Neural cell (in vitro differentiated cells): Measurements from ENCODE around the gene COLGALT1. TPM values are rescaled to one million over a fixed set of nuclear protein-coding genes. Genes with fewer than 3 reads are reported as not detected.

Source experiments
- H2AFZ ChIP-seq: fragments of 200-600, 300-800 bp; sonication (generic), shearing (Covaris generic); 2 replicates; pipeline ENCODE4 v1.6.0; 2014; ENCODE audit warnings: low read depth, mild to moderate bottlenecking, antibody characterized with exemption, low read length, moderate library complexity
- H3F3A ChIP-seq: fragments of 200-600 bp; shearing (Covaris generic); 2 replicates; pipeline ENCODE4 v1.6.1; 2016; ENCODE audit warnings: mild to moderate bottlenecking, moderate library complexity, mixed read lengths, antibody characterized with exemption, low read length; ENCODE audit not compliant: insufficient read depth, poor library complexity, severe bottlenecking
- H3K27ac ChIP-seq: fragments of 200-600, 300-800 bp; sonication (generic), shearing (Covaris generic); 2 replicates; pipeline ENCODE4 v1.5.1; 2014; ENCODE audit warnings: mild to moderate bottlenecking, low read length, moderate library complexity
- H3K27me3 ChIP-seq: fragments of 300-800, 200-600 bp; sonication (generic), shearing (Covaris generic); 2 replicates; pipeline ENCODE4 v1.6.0; 2014; ENCODE audit warnings: mild to moderate bottlenecking, low read depth, low read length, moderate library complexity; ENCODE audit not compliant: insufficient read depth
- H3K36me3 ChIP-seq: fragments of 300-800, 200-600 bp; sonication (generic), shearing (Covaris generic); 2 replicates; pipeline ENCODE4 v1.5.1; 2014; ENCODE audit warnings: mild to moderate bottlenecking, antibody characterized with exemption, low read length, moderate library complexity; ENCODE audit not compliant: insufficient read depth
- H3K4me2 ChIP-seq: fragments of 300-800, 200-600 bp; sonication (generic), shearing (Covaris generic); 2 replicates; pipeline ENCODE4 v1.6.0; 2014; ENCODE audit warnings: mild to moderate bottlenecking, low read length
- H3K4me3 ChIP-seq: fragments of 300-800, 200-600 bp; sonication (generic), shearing (Covaris generic); 2 replicates; pipeline ENCODE4 v1.5.1; 2014; ENCODE audit warnings: mild to moderate bottlenecking, low read length, moderate library complexity
- H3K79me2 ChIP-seq: fragments of 200-600 bp; shearing (Covaris generic); replicated peaks from 2 replicates; pipeline ENCODE4 v1.6.0; 2014; ENCODE audit warnings: mild to moderate bottlenecking, low read length, moderate library complexity; ENCODE audit not compliant: insufficient read depth
- H3K9ac ChIP-seq: fragments of 300-800, 200-600 bp; sonication (generic), shearing (Covaris generic); 2 replicates; pipeline ENCODE4 v1.6.1; 2016; ENCODE audit warnings: mild to moderate bottlenecking, low read length, mixed read lengths
- H3K9me2 ChIP-seq: fragments of 200-600 bp; shearing (Covaris generic); 2 replicates; pipeline ENCODE4 v1.6.1; 2016; ENCODE audit warnings: mild to moderate bottlenecking, low read length, mixed read lengths; ENCODE audit not compliant: insufficient read depth
- H3K9me3 ChIP-seq: fragments of 200-600, 300-800 bp; sonication (generic), shearing (Covaris generic); 2 replicates; pipeline ENCODE4 v1.6.1; 2016; ENCODE audit warnings: mild to moderate bottlenecking, mixed run types, low read length, moderate library complexity, mixed read lengths
- H4K20me1 ChIP-seq: fragments of 200-600 bp; shearing (Covaris generic); 2 replicates; pipeline ENCODE4 v1.6.1; 2016; ENCODE audit warnings: mild to moderate bottlenecking, mixed run types; ENCODE audit not compliant: insufficient read depth
- CTCF ChIP-seq: fragments of 450-650 bp; IDR thresholded peaks from 2 replicates; pipeline ENCODE4 v1.5.1; 2014; ENCODE audit warnings: antibody characterized with exemption, mild to moderate bottlenecking, moderate library complexity; ENCODE audit not compliant: poor library complexity, severe bottlenecking
- EP300 ChIP-seq: fragments of 450-650 bp; conservative IDR thresholded peaks from 2 replicates; pipeline ENCODE4 v1.6.1; 2014; ENCODE audit warnings: antibody characterized with exemption, mild to moderate bottlenecking, moderate library complexity; ENCODE audit not compliant: poor library complexity, severe bottlenecking
- EZH2 ChIP-seq: fragments of 200-600, 300-800 bp; shearing (Covaris generic), sonication (generic); IDR thresholded peaks from 2 replicates; pipeline ENCODE4 v1.6.1; 2014; ENCODE audit warnings: antibody characterized with exemption, low read length, borderline replicate concordance, mild to moderate bottlenecking; ENCODE audit not compliant: insufficient read depth, poor library complexity, severe bottlenecking
- MXI1 ChIP-seq: fragments of 450-650 bp; conservative IDR thresholded peaks from 2 replicates; pipeline ENCODE4 v1.6.1; 2014; ENCODE audit warnings: antibody characterized with exemption, mild to moderate bottlenecking; ENCODE audit not compliant: poor library complexity, severe bottlenecking
- POLR2AphosphoS5 ChIP-seq: IDR thresholded peaks from 2 replicates; pipeline ENCODE4 v1.6.1; 2012
- RAD21 ChIP-seq: fragments of 450-650 bp; conservative IDR thresholded peaks from 2 replicates; pipeline ENCODE4 v1.6.1; 2014; ENCODE audit warnings: antibody characterized with exemption, mild to moderate bottlenecking, moderate library complexity
- REST ChIP-seq: IDR thresholded peaks from 2 replicates; pipeline ENCODE4 v1.6.1; 2012; ENCODE audit warnings: borderline replicate concordance
- SMC3 ChIP-seq: fragments of 450-650 bp; conservative IDR thresholded peaks from 2 replicates; pipeline ENCODE4 v1.6.1; 2014; ENCODE audit warnings: antibody characterized with exemption, mild to moderate bottlenecking, moderate library complexity; ENCODE audit not compliant: poor library complexity
- TAF1 ChIP-seq: IDR thresholded peaks from 2 replicates; pipeline ENCODE4 v1.6.1; 2012; ENCODE audit warnings: low read depth
- polyA plus RNA-seq: library from polyadenylated mRNA; depleted of rRNA; stranded (reverse); fragments of >200 nt; gene quantifications from 2 replicates; pipeline ENCODE4 v1.2.3, GENCODE V29; 2014

Gene COLGALT1
- polyA plus RNA-seq, 1 donor from 2014 or later: 18.8 TPM

GRCh38 chr19:17570791-17571190 is 15.3 kb downstream of the COLGALT1 start:
- TF ChIP-seq REST: no peak
- no peak for TF ChIP-seq EP300
- TF ChIP-seq POLR2AphosphoS5: no peak
- no peak for TF ChIP-seq TAF1
- TF ChIP-seq SMC3: no peak
- TF ChIP-seq MXI1: no peak
- TF ChIP-seq EZH2: no peak
- TF ChIP-seq CTCF: no peak
- Histone ChIP-seq H3F3A (no peaks in the 10 kb centered on the region), H3K27ac (no peak overlapping the region), H3K9ac (no peak overlapping the region), H3K36me3 (peaks cover 10% of the 10 kb centered on the region), H4K20me1 (no peaks in the 10 kb centered on the region), H3K27me3 (no peaks in the 10 kb centered on the region), H3K4me3 (no peak overlapping the region), H3K9me3 (no peaks in the 10 kb centered on the region), H3K4me2 (no peak overlapping the region), H3K79me2 (no peaks in the 10 kb centered on the region), H2AFZ (no peak overlapping the region), H3K9me2 (no peaks in the 10 kb centered on the region)

DNA sequence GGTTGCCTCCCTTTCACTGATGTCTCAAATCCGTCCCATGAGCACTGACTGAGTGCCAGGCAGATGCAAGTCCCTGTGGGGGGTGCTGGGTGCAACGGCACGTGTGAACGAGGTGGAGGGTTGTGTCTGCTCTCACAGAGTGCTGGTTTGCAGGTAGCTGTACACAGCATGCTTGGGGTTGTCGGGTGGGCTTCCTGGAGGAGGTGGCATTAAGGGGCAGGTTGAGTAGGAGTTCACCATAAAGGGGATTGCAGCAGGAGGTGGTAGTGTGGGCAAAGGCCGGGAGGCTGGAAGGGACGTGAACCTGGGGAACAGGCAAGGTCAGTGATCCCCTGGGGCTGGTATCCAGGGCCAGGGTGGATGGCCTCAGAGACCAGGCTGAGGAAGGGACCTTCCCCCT is 17.2 kb downstream of the COLGALT1 start:
- H3K79me2 ChIP-seq: no peaks in the 10 kb centered on the region
- H4K20me1 ChIP-seq: no peaks in the 10 kb centered on the region
- no peaks in the 10 kb centered on the region for H3F3A ChIP-seq
- no peak for TF ChIP-seq SMC3
- no peak for TF ChIP-seq REST
- TF ChIP-seq MXI1: no peak
- TF ChIP-seq CTCF: no peak
- TF ChIP-seq POLR2AphosphoS5: no peak
- no peak for TF ChIP-seq TAF1
- TF ChIP-seq RAD21: no peak
- no peak for TF ChIP-seq EZH2
- TF ChIP-seq EP300: no peak
- H3K9me2 ChIP-seq: no peaks in the 10 kb centered on the region
- no peak overlapping the region for H3K4me3 ChIP-seq
- H3K4me2 ChIP-seq: no peak overlapping the region
- H3K9me3 ChIP-seq: no peaks in the 10 kb centered on the region
- H3K27ac ChIP-seq: no peak overlapping the region
- H3K27me3 ChIP-seq: no peaks in the 10 kb centered on the region
- H3K36me3 ChIP-seq: peaks cover 10% of the 10 kb centered on the region
- H2AFZ ChIP-seq: no peak overlapping the region
- no peak overlapping the region for H3K9ac ChIP-seq
